ELR (cell line): ENCODE results near the gene BCL2L15.

Experiments used
- DNase-seq: peaks from one replicate; pipeline ENCODE4 v3.0.0-alpha.2; 2015; ENCODE audit warnings: low read depth

Gene BCL2L15

GRCh38 chr1:113905435-113905861, 18.1 kb upstream of the BCL2L15 start:
- DNase-seq = peak; percentile 25

GRCh38 chr1:113904674-113905434, 17.5 kb upstream of the BCL2L15 start, which contains the start of the genes AP4B1 and DCLRE1B:
Gene AP4B1 (minus strand): TSS chr1:113904799. CDS start chr1:113904717, 82 bp downstream.
Gene DCLRE1B (plus strand): TSS chr1:113905326. CDS start chr1:113905587, 261 bp downstream.
- DNase-seq = peak; percentile 100

GRCh38 chr1:113904293-113904673, 16.9 kb upstream of the BCL2L15 start:
- no peak for DNase-seq

GRCh38 chr1:113903501-113904292, 16.3 kb upstream of the BCL2L15 start:
- peak; percentile 36 for DNase-seq

- DNase-seq = no peak
Observed at GRCh38 chr1:113901191-113901590, 13.8 kb upstream of the BCL2L15 start.

GRCh38 chr1:113899111-113899510, 11.7 kb upstream of the BCL2L15 start:
- DNase-seq = no peak

- DNase-seq = no peak
Observed at GRCh38 chr1:113898241-113898814, 10.9 kb upstream of the BCL2L15 start.

- DNase-seq = no peak
Observed at GRCh38 chr1:113895961-113896360, 8.6 kb upstream of the BCL2L15 start.

- DNase-seq = no peak
Observed at GRCh38 chr1:113895098-113895497, 7.7 kb upstream of the BCL2L15 start.

- DNase-seq = no peak
Observed at GRCh38 chr1:113893267-113893666, 5.9 kb upstream of the BCL2L15 start.

- DNase-seq = no peak
Observed at GRCh38 chr1:113891631-113892220, 4.3 kb upstream of the BCL2L15 start.

GRCh38 chr1:113890816-113891215, 3.4 kb upstream of the BCL2L15 start:
- no peak for DNase-seq

- DNase-seq = no peak
Observed at GRCh38 chr1:113886417-113887401, 672 bp downstream of the BCL2L15 start.

- DNase-seq = no peak
Observed at GRCh38 chr1:113881661-113882060, 5.7 kb downstream of the BCL2L15 start.

- no peak for DNase-seq
Observed at GRCh38 chr1:113879739-113880038, 7.7 kb downstream of the BCL2L15 start.

GRCh38 chr1:113876176-113876575, 11.2 kb downstream of the BCL2L15 start:
- DNase-seq = no peak

- no peak for DNase-seq
Observed at GRCh38 chr1:113875714-113876113, 11.7 kb downstream of the BCL2L15 start.

GRCh38 chr1:113874012-113874879, 13.1 kb downstream of the BCL2L15 start:
- DNase-seq = peak; percentile 32

- DNase-seq = no peak
Observed at GRCh38 chr1:113872219-113872935, 15.0 kb downstream of the BCL2L15 start.
